HG02571 (cell line): ENCODE data around the gene MAN1B1.
"Not testable (repeated sequence)": the region's sequence is repeated elsewhere in the genome, so short reads cannot be mapped to it uniquely, and the experiment has no call there.

Source experiments
- ATAC-seq: cut with Tn5 transposase; IDR thresholded peaks from one replicate; pipeline ENCODE4 v1.9.1; 2021; ENCODE audit warnings: mild to moderate bottlenecking, moderate library complexity; ENCODE audit not compliant: unreplicated experiment

Gene MAN1B1

GRCh38 chr9:137052293-137052692 lies 34.5 kb upstream of the MAN1B1 start:
- ATAC-seq = no peak

DNA sequence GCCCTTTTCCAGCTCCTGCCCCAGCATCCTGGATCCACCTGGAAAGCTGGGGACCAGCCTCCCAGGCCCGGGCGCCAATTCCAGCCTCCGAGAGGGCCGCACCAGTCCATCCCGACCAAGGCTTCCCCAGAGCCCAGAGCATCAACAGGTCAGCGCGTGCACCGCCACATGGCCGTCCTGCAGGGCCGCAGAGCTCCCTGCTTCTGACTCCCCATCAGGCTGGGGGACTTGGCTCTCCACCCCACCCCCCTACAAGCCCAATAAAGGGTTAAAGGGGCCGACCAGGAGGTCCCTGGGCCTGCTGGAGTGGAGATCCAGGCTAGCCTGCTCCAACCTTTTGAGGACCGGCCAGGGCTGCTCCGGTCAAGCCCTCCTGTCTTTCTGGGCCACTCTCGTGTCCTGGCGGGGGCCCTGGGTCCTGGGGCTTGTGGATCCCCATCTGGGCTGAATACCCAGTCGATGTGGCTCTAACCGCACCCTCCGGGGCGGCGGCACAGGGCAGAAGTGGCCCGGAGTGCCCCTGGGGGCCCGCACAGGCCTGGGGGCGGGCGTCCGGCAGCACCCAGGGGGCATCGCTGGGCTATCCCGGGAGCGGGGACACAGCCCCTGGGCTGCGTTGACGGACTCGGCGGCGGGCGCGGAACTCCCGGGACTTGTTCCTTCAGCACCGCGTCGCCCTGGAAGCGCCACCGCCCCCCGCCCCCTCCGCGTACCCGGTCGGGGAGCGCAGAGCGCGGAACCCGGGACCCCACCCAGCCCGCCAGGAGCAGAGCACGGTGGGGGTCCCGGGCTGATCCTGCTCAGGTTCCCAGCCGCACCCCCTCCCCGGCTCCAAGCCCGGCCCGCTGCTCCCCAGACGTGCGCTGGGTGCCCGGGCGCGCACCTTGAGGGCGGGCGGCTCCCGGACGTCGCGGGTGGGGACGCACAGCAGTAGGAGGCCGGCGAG lies 33.5 kb upstream of the MAN1B1 start:
- no peak for ATAC-seq

DNA sequence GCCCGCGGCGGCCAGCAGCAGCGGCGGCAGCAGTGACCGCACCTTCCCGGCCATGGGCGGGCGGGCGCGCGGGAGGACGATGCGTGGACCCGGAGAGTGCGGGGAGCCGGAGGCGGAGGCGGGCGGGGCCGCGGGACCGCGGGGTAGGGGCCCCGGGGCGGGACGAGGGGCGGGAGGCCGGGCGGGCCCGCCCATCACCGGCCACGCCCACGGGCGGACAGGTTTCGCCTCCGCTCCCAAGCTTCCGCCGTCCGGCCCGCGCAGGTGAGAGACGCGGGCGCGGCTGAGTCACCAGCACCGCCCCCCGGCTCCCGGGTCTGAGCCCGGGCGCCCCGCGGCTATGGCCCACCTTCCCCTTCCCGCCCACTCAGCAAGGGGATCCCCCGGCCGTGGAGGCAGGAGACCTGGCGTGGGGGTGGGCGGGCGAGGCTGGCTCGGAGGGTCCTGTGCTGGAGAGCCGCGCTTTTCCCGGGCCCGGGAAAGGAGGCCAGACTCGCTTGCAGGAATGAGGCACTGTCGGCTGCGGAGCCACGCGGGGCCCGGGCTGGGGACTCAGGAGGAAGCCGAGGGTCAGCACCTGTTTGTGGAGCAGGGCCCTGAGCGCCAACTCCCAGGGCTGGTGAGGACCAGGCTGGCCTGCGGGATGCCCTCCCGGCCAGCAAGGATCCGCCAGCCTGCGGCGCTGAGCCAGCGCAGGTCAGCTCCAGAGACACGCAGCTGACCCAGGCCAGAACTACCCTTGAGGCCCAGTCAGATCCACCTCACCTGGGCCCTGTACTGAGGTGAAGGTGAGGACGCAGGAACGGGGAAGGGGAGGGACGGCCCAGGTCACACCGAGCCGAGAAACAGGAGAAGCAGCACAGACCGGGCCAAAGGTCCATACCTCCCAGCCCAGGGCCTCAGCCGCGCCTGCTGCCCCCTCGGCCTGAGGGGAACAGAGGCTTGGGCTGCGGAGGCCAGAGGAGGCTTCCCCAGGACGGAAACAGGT lies 32.5 kb upstream of the MAN1B1 start, which contains the start of gene ENTPD2:
Gene ENTPD2 (minus strand): TSS at position 118 of the 988 bp plus-strand sequence. CDS start 64 bp downstream, at position 54.
- no peak for ATAC-seq

DNA sequence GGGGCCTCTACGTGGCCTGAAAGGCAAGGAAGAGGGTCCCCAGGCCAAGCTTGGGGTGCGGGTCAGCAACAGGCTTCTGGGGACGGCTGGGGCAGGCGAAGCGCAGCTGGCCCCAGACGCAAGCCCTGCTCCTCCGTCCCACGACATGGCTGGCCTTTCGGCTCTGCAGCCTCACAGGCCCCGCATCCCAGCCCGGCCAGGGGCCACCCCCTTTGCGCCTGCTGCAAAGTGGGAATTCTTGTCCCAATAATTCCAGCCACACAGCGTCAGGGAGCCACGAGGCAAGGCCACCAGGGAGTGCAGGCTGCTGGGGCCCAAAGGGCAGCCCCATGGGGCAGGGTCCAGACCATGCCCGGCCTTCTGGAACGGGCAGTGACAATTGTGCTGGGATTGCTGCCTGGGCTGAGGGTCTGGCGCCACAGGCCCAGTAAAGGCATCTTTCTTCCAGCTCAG lies 31.8 kb upstream of the MAN1B1 start:
- ATAC-seq = no peak

DNA sequence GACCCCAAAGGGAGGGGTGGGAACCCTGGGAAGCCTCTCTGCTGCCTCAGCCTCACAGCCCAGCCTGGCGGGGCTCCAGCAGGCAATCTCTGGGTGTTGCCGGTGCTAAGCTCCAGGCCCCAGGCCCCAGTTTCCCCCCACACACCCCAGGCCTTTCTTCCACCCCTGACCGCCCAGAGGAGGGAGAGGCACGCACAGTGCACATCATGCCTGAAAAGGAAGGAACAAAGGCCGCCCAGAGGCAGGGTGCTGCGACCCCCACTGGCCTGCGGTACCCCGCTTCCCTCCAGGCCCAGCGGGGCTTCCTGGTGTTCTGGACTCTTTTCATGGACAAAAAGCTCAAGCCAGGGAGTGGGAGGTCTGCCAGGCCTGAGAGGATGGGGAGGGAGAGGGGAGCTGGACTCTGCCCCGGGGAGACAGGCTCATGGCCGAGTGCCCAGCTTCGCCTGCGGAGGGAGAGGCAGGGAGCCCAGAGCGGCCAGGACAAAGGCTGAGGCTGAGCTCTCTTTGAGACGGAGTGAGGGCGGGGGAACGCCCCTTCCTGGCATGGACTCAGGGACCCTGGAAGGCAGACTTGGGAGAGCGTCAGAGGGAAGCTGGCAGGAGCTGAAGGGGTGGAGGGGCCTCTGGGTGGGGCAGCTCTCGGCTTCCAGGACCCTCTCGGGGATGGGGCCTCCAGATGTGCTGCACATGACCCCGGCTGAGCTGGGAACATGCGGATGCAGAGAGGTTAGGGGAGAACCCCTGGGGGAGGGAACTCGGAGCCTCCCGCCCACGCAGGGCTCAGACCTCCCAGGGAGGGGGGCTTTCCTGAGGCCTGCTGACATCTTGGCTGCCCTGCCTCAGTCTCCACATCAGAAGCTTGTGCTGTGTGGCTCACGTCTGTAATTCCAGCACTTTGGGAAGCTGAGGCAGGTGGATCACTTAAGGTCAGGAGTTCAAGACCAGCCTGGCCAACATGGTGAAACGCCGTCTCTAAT lies 31.1 kb upstream of the MAN1B1 start:
- no peak for ATAC-seq

DNA sequence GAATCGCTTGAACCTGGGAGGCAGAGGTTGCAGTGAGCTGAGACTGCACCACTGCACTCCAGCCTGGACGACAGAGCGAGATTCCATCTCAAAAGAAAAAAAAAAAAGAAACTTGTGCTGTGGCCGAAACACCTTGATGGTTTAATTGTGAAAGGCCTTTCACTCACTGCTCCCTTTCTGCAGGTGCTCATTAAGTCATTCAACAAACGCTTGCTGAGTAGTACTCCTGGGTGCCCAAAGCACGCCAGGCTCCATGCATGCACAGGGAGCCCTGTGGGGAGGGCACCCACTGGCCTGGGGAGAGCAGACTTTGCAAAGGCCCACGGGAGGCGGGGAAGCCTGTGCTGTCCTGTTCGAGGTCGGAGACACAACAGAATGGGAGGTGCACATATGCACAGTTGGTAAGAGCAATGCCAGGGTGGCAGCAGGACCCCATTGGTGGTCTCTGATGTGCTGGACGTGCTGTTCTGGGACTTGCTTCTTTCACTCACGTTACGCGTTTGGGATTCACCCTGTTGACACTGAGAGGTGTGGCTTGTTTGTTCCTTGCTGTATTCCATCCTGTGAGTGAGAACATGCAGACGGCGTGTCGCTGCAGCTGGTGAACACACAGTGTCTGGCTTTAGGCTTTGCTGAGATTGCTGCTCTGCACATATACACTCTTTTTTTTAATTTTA lies 29.9 kb upstream of the MAN1B1 start:
- no peak for ATAC-seq

GRCh38 chr9:137057545-137057944 lies 29.2 kb upstream of the MAN1B1 start:
- no peak for ATAC-seq

- ATAC-seq = no peak
These were observed 28.1 kb upstream of the MAN1B1 start for GRCh38 chr9:137058521-137059234.

GRCh38 chr9:137062384-137062783 lies 24.4 kb upstream of the MAN1B1 start:
- no peak for ATAC-seq

DNA sequence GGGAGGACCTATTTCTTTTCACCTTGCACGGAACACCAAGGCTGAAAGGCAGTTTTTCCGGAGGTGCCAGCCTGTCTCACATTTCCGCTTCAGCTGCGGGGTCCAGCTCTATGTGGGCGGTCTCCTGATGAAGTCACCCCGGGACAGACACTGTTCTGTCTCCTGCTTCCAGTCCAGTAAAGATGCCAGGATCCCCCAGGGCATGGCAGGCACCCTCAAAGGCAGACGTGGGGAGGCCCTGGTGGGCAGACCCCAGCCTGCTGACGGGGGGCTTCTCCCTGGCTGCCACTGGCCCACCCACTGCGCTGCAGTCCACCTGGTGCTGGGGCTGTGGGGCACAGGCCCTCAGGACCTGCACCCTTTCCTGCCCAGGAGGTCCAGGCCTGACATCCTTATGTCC lies 24.0 kb upstream of the MAN1B1 start:
- ATAC-seq = not testable (repeated sequence)

DNA sequence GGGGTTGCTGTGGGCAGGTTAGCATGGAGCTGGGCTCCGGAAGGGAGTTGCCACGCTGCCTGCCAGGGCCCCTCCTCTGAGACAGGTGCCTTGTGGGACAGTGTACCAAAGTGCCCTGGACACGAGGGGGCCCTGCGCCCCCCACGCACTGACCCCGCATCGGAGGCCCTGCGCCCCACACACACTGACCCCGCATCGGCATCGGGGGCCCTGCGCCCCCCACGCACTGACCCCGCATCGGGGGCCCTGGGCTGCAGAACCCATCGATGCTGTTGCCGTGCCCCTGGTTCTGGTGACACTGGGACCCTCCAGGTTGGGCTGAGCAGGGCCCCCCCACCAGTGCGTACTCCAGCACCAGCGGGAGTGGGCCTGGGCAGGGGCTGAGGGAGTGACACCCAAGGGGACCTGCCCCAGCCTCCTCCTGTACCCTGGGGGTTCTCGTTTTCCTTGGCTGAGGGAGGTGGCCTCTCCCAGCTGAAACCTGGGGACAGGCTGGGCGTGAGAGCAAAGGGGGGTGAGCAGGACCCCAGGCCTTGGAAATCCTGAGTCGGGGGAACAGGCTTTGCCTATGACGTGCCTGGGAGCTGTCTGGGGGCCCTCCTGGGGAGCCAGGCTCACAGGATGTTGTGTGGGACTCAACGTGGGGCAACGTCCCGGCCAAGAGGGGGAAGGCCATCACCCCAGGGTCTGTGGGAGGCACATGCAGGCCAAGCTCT lies 23.3 kb upstream of the MAN1B1 start:
- no peak for ATAC-seq

DNA sequence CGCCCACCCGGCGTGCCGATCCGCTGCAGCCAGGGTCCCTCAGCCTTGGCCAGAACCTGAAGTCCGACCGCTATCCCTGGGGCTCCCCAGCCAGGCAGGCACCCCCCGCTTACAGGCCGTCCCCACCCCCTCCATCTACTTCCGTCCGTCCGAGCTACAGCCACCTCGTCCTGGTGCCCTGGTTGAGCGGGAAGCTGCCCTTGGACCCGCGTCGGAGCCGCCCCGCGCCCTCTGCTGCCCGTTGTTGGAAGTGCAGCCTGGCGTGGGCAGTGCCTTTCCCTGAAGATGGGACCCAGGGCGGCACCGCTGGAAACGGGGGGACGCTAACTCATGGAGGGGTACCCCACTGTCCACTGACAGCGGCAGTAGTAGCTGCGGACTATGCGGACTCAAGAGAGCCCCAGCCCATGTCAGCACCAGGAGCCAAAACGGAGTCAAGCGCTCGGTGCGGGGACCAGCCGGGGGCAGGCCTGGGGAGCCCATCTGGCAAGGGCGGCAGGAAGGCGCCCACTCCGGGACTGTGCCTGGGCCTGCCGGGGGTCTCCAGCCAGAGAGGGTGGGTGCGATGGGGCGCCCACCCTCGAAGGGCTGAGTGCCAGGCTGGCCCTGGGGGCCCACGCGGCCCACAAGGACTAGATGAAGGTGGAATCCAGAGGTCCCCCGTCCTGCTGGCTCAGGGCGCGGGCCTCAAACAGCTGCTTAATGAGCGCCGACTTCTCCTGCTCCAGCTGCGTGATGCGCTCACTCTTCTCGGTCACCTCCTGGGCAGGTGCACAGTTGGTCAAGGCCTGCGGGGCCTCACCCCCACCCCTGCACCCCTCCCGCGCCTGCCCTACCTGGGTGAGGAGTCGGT lies 22.5 kb upstream of the MAN1B1 start:
- no peak for ATAC-seq

- no peak for ATAC-seq
These were observed 22.0 kb upstream of the MAN1B1 start for GRCh38 chr9:137064880-137065164.

DNA sequence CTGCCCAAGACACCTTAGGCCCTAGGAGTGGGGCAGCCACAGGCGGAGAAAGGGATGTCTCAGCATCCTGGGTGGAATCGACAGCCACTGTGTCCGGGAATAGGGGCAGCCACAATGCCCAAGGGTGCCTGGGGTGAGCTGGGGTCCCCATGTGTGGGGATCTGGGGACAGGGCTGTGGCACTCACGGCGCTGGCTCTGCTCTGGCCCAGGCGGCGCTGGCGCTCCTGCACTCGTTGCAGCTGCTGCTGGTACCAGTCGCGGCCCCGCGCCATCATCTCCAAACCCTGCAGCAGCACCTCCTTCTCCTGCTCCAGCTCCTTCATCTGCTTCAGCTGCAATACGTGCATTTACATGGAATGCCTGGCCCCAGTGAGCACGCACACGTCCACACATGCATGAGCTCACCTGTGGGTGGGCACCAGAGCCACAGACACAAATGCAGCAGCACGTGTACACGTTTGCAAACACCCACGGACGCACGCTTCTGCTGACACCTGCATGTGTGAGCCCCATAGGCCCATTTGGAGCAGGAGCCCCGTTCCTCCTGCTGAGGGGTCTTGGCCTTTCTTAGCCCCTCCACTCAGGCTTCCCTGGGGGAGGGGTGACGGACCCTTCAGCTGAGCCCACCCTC lies 21.3 kb upstream of the MAN1B1 start:
- ATAC-seq = no peak

DNA sequence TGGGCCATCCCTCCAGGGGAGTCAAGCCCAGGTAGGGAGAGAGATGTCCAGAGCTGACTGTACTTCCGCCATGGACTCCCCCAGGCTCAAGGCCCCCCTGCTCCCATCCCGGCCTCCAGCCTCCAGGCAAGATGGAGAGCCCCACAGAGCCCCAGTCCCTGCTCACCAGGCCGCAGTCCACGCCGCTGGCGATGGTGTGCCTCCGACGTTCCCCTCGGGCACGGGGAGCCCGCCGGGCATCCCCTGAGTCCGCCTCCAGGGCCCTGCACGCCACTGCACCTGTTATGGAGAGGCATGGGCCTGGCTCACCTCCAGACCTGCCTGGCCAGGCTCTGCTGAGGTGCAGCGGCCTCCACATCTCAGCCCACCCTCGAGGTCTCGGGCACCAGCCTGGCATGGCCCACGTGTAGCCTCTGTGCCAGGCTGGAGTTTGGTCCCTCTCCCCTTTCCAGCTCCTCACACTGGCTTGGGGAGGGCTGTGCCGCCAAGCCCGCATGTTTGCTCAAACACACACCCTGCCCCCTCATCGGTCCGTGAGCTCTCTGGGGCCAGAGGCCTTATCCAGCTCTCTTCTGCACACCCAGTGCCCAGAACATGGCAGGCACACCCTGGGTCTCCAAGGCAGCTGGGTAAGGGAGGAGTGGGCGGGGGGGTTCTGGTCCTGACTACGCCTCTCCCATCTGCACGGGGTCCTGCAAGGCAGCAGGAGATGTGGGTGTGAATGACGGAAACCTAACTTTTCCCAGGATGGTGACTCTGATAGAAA lies 20.5 kb upstream of the MAN1B1 start:
- no peak for ATAC-seq

DNA sequence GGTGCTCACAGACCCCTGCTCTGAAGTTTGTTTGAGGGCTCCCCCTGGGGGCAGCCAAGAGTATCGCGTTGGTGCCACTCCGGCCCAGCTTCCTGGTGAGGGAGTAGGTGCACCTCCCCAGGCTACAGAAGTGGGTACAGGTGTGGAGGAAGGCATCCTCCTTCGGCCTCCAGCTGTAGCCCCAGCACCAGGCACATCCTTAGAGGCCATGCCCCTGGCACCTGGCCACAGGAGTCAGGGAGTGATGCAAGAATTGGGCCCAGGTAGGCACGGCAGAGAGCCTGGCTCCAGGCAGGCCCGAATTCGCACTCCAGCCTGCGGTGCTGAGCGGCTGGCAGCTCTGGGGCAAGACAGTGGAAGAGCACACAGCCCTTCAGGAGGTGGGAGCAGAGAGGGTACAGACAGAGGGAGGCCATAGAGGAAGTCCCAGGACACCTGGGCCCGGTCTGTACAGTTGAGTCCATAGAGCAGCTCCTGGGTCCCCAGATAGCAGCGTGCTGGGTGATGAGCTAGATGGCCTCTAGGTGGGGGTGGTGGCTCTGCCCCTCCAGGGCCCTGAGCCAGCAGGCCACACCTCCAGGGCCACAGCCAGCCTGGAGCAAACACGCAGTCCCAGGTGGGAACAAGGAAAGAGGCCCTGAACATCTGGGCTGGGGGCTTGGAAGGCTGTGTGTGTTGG lies 18.8 kb upstream of the MAN1B1 start:
- ATAC-seq = no peak
